Measurements from ENCODE around the gene PDE4D.

Gene PDE4D

DNA sequence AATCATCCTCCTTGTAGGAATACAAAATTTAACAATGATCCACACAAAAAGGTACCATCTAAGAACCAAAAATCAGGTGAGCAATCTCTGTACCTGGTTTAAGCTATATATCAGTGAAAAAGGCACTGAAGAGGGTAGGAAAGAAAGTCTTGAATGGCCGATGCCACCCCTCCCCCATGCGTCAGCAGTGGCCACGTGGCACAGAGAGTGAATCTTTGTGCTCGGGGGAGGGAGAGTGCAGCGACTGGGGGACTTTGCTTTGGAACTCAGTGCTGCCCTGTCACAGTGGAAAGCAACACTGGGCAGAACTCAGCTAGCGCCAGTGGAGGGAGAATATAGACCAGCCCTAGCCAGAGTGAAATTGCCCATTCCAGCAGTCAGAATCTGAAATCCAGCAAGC lies 28.3 kb upstream of the PDE4D start:
- Histone ChIP-seq H2BK15ac (ENCODE audit: low read length) (no peak overlapping the region), H3K4ac (ENCODE audit: low read length) (no peak overlapping the region), H3K9ac (ENCODE audit: low read depth, low read length, poor library complexity) (no peak overlapping the region), H3K18ac (ENCODE audit: low read length) (no peak overlapping the region), H2AFZ (ENCODE audit: low read length) (no peak overlapping the region), H3K4me2 (ENCODE audit: insufficient read depth, low read length, poor library complexity, severe bottlenecking) (no peak overlapping the region), H3K79me1 (ENCODE audit: low read depth, low read length) (no peaks in the 10 kb centered on the region), H2BK5ac (ENCODE audit: low read length) (no peak overlapping the region), H3K27me3 (ENCODE audit: control insufficient read depth in 3 of 3, insufficient read depth in 3 of 3, low read depth in 1 of 3, low read length in 3 of 3) (no peaks in the 10 kb centered on the region), H4K91ac (ENCODE audit: low read depth, low read length, poor library complexity) (no peak overlapping the region), H3K36me3 (replicated peaks in 1 of 2; ENCODE audit: control insufficient read depth in 2 of 2, insufficient read depth in 2 of 2, low read length in 2 of 2) (no peaks in the 10 kb centered on the region), H3K9me3 (replicated peaks in 1 of 2; ENCODE audit: control insufficient read depth in 2 of 2, insufficient read depth in 1 of 2, low read depth in 1 of 2, low read length in 2 of 2) (no peaks in the 10 kb centered on the region), H2BK12ac (ENCODE audit: low read length) (no peak overlapping the region), H2BK120ac (ENCODE audit: low read depth, low read length) (no peak overlapping the region), H4K8ac (ENCODE audit: low read depth, low read length) (no peak overlapping the region), H3K27ac (replicated peaks; ENCODE audit: low read length) (no peak overlapping the region), H3K23ac (ENCODE audit: low read depth, low read length, poor library complexity) (no peak overlapping the region), H3K4me3 (ENCODE audit: low read length in 2 of 2) (no peak overlapping the region), H3K4me1 (ENCODE audit: control insufficient read depth in 2 of 2, insufficient read depth in 1 of 2, low read depth in 1 of 2, low read length in 2 of 2) (peaks cover 0 to 3% of the 10 kb centered on the region in 2 donors), H3K14ac (ENCODE audit: low read length) (no peak overlapping the region), H2AK5ac (ENCODE audit: low read depth, low read length) (no peak overlapping the region)
- no peak for DNase-seq (ENCODE audit: low spot score)
- WGBS, 2 donors (ENCODE audit: extremely low coverage in 2 of 2, insufficient read length in 2 of 2, insufficient replicate concordance in 1 of 2), result no CpG with 5 or more reads among the region's 6 CpGs

DNA sequence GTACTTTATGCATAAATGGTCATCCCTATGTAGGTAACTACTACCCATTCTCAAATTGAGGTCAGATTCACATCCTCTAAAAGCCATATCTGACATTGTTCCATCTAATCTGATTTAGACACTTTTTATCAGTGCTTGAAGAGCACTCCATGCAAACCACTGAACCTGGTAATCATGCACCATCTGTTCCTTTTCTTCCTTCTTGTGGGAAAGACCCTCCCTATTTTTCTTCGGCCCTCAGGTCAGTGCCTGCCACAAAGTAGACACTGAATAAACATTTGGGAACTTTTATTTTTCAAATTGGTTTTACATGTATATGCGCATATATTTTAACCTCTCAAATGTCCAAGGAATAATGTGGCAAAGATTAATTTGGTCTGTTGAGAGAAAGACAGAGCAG lies 26.0 kb upstream of the PDE4D start:
- H2AFZ ChIP-seq (ENCODE audit: low read length), result no peak overlapping the region
- WGBS, 2 donors (ENCODE audit: extremely low coverage in 2 of 2, insufficient read length in 2 of 2, insufficient replicate concordance in 1 of 2), result no CpG with 5 or more reads among the region's 2 CpGs
- no peak overlapping the region for H3K9ac ChIP-seq (ENCODE audit: low read depth, low read length, poor library complexity)
- peaks cover 0 to 3% of the 10 kb centered on the region in 2 donors for H3K4me1 ChIP-seq (ENCODE audit: control insufficient read depth in 2 of 2, insufficient read depth in 1 of 2, low read depth in 1 of 2, low read length in 2 of 2)
- no peak overlapping the region for H3K14ac ChIP-seq (ENCODE audit: low read length)
- no peak overlapping the region for H4K91ac ChIP-seq (ENCODE audit: low read depth, low read length, poor library complexity)
- H2BK5ac ChIP-seq (ENCODE audit: low read length), result no peak overlapping the region
- H2BK120ac ChIP-seq (ENCODE audit: low read depth, low read length), result no peak overlapping the region
- H2AK5ac ChIP-seq (ENCODE audit: low read depth, low read length), result no peak overlapping the region
- no peak overlapping the region for H2BK15ac ChIP-seq (ENCODE audit: low read length)
- no peak overlapping the region for H2BK12ac ChIP-seq (ENCODE audit: low read length)
- no peak overlapping the region for H3K18ac ChIP-seq (ENCODE audit: low read length)
- H3K36me3 ChIP-seq (replicated peaks in 1 of 2; ENCODE audit: control insufficient read depth in 2 of 2, insufficient read depth in 2 of 2, low read length in 2 of 2), result no peaks in the 10 kb centered on the region
- DNase-seq (ENCODE audit: low spot score), result no peak
- no peak overlapping the region for H4K8ac ChIP-seq (ENCODE audit: low read depth, low read length)
- H3K79me1 ChIP-seq (ENCODE audit: low read depth, low read length), result no peaks in the 10 kb centered on the region
- no peaks in the 10 kb centered on the region for H3K27me3 ChIP-seq (ENCODE audit: control insufficient read depth in 3 of 3, insufficient read depth in 3 of 3, low read depth in 1 of 3, low read length in 3 of 3)
- no peak overlapping the region for H3K27ac ChIP-seq (replicated peaks; ENCODE audit: low read length)
- H3K4me3 ChIP-seq (ENCODE audit: low read length in 2 of 2), result no peak overlapping the region
- no peak overlapping the region for H3K4ac ChIP-seq (ENCODE audit: low read length)
- no peak overlapping the region for H3K23ac ChIP-seq (ENCODE audit: low read depth, low read length, poor library complexity)
- no peak overlapping the region for H3K4me2 ChIP-seq (ENCODE audit: insufficient read depth, low read length, poor library complexity, severe bottlenecking)
- H3K9me3 ChIP-seq (replicated peaks in 1 of 2; ENCODE audit: control insufficient read depth in 2 of 2, insufficient read depth in 1 of 2, low read depth in 1 of 2, low read length in 2 of 2), result no peaks in the 10 kb centered on the region

DNA sequence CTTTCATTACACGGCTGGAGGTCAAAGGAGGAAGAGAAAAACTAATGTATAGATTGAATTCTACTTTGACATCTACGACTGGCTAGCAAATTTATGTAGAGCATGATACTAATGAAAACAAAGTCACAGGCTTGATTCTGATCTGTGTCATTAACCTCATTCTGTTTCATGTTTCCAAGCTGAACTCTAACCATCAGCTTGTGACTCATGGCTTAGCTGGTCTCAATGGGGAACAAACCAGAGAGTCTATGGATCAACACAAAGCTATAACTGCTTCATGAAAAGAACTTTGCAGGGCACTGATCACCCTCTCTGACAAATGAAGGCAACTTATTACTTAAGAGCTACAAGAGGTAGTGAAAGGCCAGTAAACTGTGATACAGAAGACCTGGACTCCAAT lies 23.6 kb upstream of the PDE4D start:
- no peak overlapping the region for H4K91ac ChIP-seq (ENCODE audit: low read depth, low read length, poor library complexity)
- no peak overlapping the region for H2BK120ac ChIP-seq (ENCODE audit: low read depth, low read length)
- no peak overlapping the region for H2BK5ac ChIP-seq (ENCODE audit: low read length)
- H2AFZ ChIP-seq (ENCODE audit: low read length), result no peak overlapping the region
- no peak overlapping the region for H3K23ac ChIP-seq (ENCODE audit: low read depth, low read length, poor library complexity)
- H3K4me1 ChIP-seq (ENCODE audit: control insufficient read depth in 2 of 2, insufficient read depth in 1 of 2, low read depth in 1 of 2, low read length in 2 of 2), result peaks cover 0 to 1% of the 10 kb centered on the region in 2 donors
- H3K4me2 ChIP-seq (ENCODE audit: insufficient read depth, low read length, poor library complexity, severe bottlenecking), result no peak overlapping the region
- no CpG with 5 or more reads among the region's 2 CpGs for WGBS, 2 donors (ENCODE audit: extremely low coverage in 2 of 2, insufficient read length in 2 of 2, insufficient replicate concordance in 1 of 2)
- H3K9ac ChIP-seq (ENCODE audit: low read depth, low read length, poor library complexity), result no peak overlapping the region
- no peaks in the 10 kb centered on the region for H3K36me3 ChIP-seq (replicated peaks in 1 of 2; ENCODE audit: control insufficient read depth in 2 of 2, insufficient read depth in 2 of 2, low read length in 2 of 2)
- H2BK15ac ChIP-seq (ENCODE audit: low read length), result no peak overlapping the region
- no peak overlapping the region for H2AK5ac ChIP-seq (ENCODE audit: low read depth, low read length)
- H3K79me1 ChIP-seq (ENCODE audit: low read depth, low read length), result no peaks in the 10 kb centered on the region
- H3K27ac ChIP-seq (replicated peaks; ENCODE audit: low read length), result no peak overlapping the region
- no peak overlapping the region for H3K18ac ChIP-seq (ENCODE audit: low read length)
- no peak overlapping the region for H3K4ac ChIP-seq (ENCODE audit: low read length)
- H4K8ac ChIP-seq (ENCODE audit: low read depth, low read length), result no peak overlapping the region
- no peaks in the 10 kb centered on the region for H3K9me3 ChIP-seq (replicated peaks in 1 of 2; ENCODE audit: control insufficient read depth in 2 of 2, insufficient read depth in 1 of 2, low read depth in 1 of 2, low read length in 2 of 2)
- no peak overlapping the region for H3K4me3 ChIP-seq (ENCODE audit: low read length in 2 of 2)
- no peaks in the 10 kb centered on the region for H3K27me3 ChIP-seq (ENCODE audit: control insufficient read depth in 3 of 3, insufficient read depth in 3 of 3, low read depth in 1 of 3, low read length in 3 of 3)
- no peak overlapping the region for H3K14ac ChIP-seq (ENCODE audit: low read length)
- H2BK12ac ChIP-seq (ENCODE audit: low read length), result no peak overlapping the region
- no peak for DNase-seq (ENCODE audit: low spot score)

DNA sequence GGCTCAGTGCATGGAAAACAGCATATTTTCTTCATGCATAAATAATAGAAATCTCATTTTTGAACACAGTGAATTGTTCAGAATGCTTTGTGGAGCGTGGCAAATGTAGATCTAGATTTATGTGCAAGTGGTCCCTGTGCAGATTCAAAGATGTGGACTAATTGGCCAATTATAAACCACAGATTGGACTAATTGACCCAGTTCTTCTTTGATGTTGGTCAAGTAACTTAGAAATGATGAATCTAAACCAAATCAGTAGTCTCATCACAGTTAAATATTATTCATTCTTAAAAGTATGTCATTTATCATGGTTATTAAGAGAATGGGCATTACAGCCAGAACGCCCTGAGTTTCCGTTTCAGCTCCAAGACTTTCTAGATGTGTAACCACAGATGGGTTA lies 11.7 kb upstream of the PDE4D start:
- Histone ChIP-seq H3K36me3 (replicated peaks in 1 of 2; ENCODE audit: control insufficient read depth in 2 of 2, insufficient read depth in 2 of 2, low read length in 2 of 2) (no peaks in the 10 kb centered on the region), H3K9ac (ENCODE audit: low read depth, low read length, poor library complexity) (no peak overlapping the region), H3K4me2 (ENCODE audit: insufficient read depth, low read length, poor library complexity, severe bottlenecking) (no peak overlapping the region), H3K4ac (ENCODE audit: low read length) (no peak overlapping the region), H3K18ac (ENCODE audit: low read length) (no peak overlapping the region), H3K4me3 (ENCODE audit: low read length in 2 of 2) (no peak overlapping the region), H3K23ac (ENCODE audit: low read depth, low read length, poor library complexity) (no peak overlapping the region), H3K79me1 (ENCODE audit: low read depth, low read length) (no peaks in the 10 kb centered on the region), H2AFZ (ENCODE audit: low read length) (no peak overlapping the region), H2BK15ac (ENCODE audit: low read length) (no peak overlapping the region), H2BK5ac (ENCODE audit: low read length) (no peak overlapping the region), H4K8ac (ENCODE audit: low read depth, low read length) (no peak overlapping the region), H3K14ac (ENCODE audit: low read length) (no peak overlapping the region), H3K27ac (replicated peaks; ENCODE audit: low read length) (no peak overlapping the region), H3K9me3 (replicated peaks in 1 of 2; ENCODE audit: control insufficient read depth in 2 of 2, insufficient read depth in 1 of 2, low read depth in 1 of 2, low read length in 2 of 2) (no peaks in the 10 kb centered on the region), H2BK120ac (ENCODE audit: low read depth, low read length) (no peak overlapping the region), H2AK5ac (ENCODE audit: low read depth, low read length) (no peak overlapping the region), H3K4me1 (ENCODE audit: control insufficient read depth in 2 of 2, insufficient read depth in 1 of 2, low read depth in 1 of 2, low read length in 2 of 2) (no peaks in the 10 kb centered on the region), H3K27me3 (ENCODE audit: control insufficient read depth in 3 of 3, insufficient read depth in 3 of 3, low read depth in 1 of 3, low read length in 3 of 3) (peaks cover 0 to 2% (median 0%) of the 10 kb centered on the region in 3 experiments), H2BK12ac (ENCODE audit: low read length) (no peak overlapping the region), H4K91ac (ENCODE audit: low read depth, low read length, poor library complexity) (no peak overlapping the region)
- no CpG with 5 or more reads among the region's 3 CpGs for WGBS, 2 donors (ENCODE audit: extremely low coverage in 2 of 2, insufficient read length in 2 of 2, insufficient replicate concordance in 1 of 2)
- no peak for DNase-seq (ENCODE audit: low spot score)
